Subcutaneous adipose tissue (tissue), 4 donors: ENCODE results near the gene BTNL2. TPM values are rescaled to one million over a fixed set of nuclear protein-coding genes. Genes with fewer than 3 reads are reported as not detected.

Experiments
- CTCF ChIP-seq: fragments of 450-650 bp; IDR thresholded peaks from one replicate; pipeline ENCODE4 v1.5.1; 2016; ENCODE audit warnings: low read depth, mild to moderate bottlenecking, control low read depth, antibody characterized with exemption, moderate library complexity
- small RNA-seq: library from RNA; depleted of rRNA; stranded (forward); fragments of <200 nt; gene quantifications from one replicate; pipeline ENCODE3, GENCODE V24; 2016
- total RNA-seq, 4 donors: library from RNA; depleted of rRNA; stranded (reverse); fragments of >200 nt; gene quantifications; one replicate each; pipeline ENCODE4 v1.1.0, GENCODE V29; 2016

BTNL2 gene
- total RNA-seq, 4 donors from 2014 or later = not detected

- no peak for TF ChIP-seq CTCF
Observed at GRCh38 chr6:32353348-32353747, 53.6 kb downstream of the BTNL2 start.

Small RNA genes lying within 50 kb of the gene (small RNA-seq; reads per million reads assigned to genes)
- not detected for gene RNU6-603P

Other genes with a start within 250 kb of the BTNL2 start
- gene EGFL8, start 242.6 kb downstream of the BTNL2 start, total RNA-seq = 10 to 100 TPM in 1 of 4 donors, 1 to 10 TPM in 3; 2.3 to 13.0 (median 5.6) TPM
- gene AGPAT1, start 231.1 kb downstream of the BTNL2 start, total RNA-seq = 10 to 100 TPM; 17.8 to 28.2 (median 25.6) TPM
- gene RNF5, start 228.8 kb downstream of the BTNL2 start, total RNA-seq = 10 to 100 TPM; 46.5 to 68.0 (median 52.8) TPM
- gene AGER, start 222.9 kb downstream of the BTNL2 start, total RNA-seq = 1 to 10 TPM; 2.4 to 5.5 (median 2.8) TPM
- gene PBX2, start 217.0 kb downstream of the BTNL2 start, total RNA-seq = 10 to 100 TPM; 26.9 to 40.9 (median 33.7) TPM
- 10 to 100 TPM in 3 of 4 donors, 1 to 10 TPM in 1; 10.0 to 46.2 (median 12.0) TPM for gene GPSM3, start 214.5 kb downstream of the BTNL2 start, total RNA-seq
- 100 to 1,000 TPM in 1 of 4 donors, 10 to 100 TPM in 3; 16.7 to 212 (median 47.0) TPM for gene NOTCH4, start 183.1 kb downstream of the BTNL2 start, total RNA-seq
- not detected for gene TSBP1, start 35.3 kb downstream of the BTNL2 start, total RNA-seq
- gene HLA-DRA, start 32.7 kb upstream of the BTNL2 start, total RNA-seq = 100 to 1,000 TPM; 228 to 978 (median 306) TPM
- 10 to 100 TPM in 1 of 4 donors, 1 to 10 TPM in 1, under 1 TPM in 1, not detected in 1; 0.66 to 63.3 (median 9.9) TPM for gene HLA-DRB5, start 123.1 kb upstream of the BTNL2 start, total RNA-seq
- 100 to 1,000 TPM in 1 of 4 donors, 10 to 100 TPM in 3; 51.1 to 143 (median 85.6) TPM for gene HLA-DRB1, start 182.7 kb upstream of the BTNL2 start, total RNA-seq
- gene HLA-DQA1, start 230.2 kb upstream of the BTNL2 start, total RNA-seq = 10 to 100 TPM in 2 of 4 donors, 1 to 10 TPM in 2; 6.6 to 18.5 (median 11.4) TPM